WERI-Rb-1 (cell line): Measurements from ENCODE around the gene OR51A7.

Source experiments
- DNase-seq: peaks from one replicate; pipeline ENCODE4 v3.0.0-alpha.2; 2020
- H3K27ac ChIP-seq: fragments of 250-450 bp; sonication (Bioruptor Pico); 2 replicates; pipeline ENCODE4 v1.5.1; 2020; ENCODE audit warnings: mild to moderate bottlenecking, moderate library complexity
- H3K27me3 ChIP-seq: fragments of 250-450 bp; sonication (Bioruptor Pico); 2 replicates; pipeline ENCODE4 v1.5.1; 2021; ENCODE audit warnings: mild to moderate bottlenecking, low read depth, moderate library complexity; ENCODE audit not compliant: insufficient read depth, severe bottlenecking
- H3K36me3 ChIP-seq: fragments of 250-450 bp; sonication (Bioruptor Pico); 2 replicates; pipeline ENCODE4 v1.5.1; 2020; ENCODE audit warnings: mild to moderate bottlenecking, moderate library complexity
- H3K4me3 ChIP-seq: 2 replicates; pipeline ENCODE4 v1.5.1; 2011; ENCODE audit warnings: low read depth, mild to moderate bottlenecking, control low read depth, low read length
- H3K9me3 ChIP-seq: fragments of 250-450 bp; sonication (Bioruptor Pico); 2 replicates; pipeline ENCODE4 v1.5.1; 2021; ENCODE audit warnings: mild to moderate bottlenecking, moderate library complexity; ENCODE audit not compliant: severe bottlenecking
- CTCF ChIP-seq: IDR thresholded peaks from 2 replicates; pipeline ENCODE4 v1.5.1; 2011; ENCODE audit warnings: low read depth, mild to moderate bottlenecking, control low read depth, inconsistent platforms, low read length

Gene OR51A7

GRCh38 chr11:4881860-4882500 is 21.6 kb upstream of the OR51A7 start, which contains the start of gene OR51T1:
TSS of gene OR51T1 (plus strand) at chr11:4881900. CDS start at chr11:4881900, 0 bp downstream.
- no peak for DNase-seq
- H3K27ac ChIP-seq, result no peak within 1 kb of the TSS
- H3K9me3 ChIP-seq, result no peaks in the 10 kb centered on the region
- H3K27me3 ChIP-seq, result peaks cover 38% of the 10 kb centered on the region
- no peak for TF ChIP-seq CTCF
- H3K4me3 ChIP-seq, result no peak within 1 kb of the TSS
- no peaks in the 10 kb centered on the region for H3K36me3 ChIP-seq

- no peak overlapping the region for H3K27ac ChIP-seq
- H3K27me3 ChIP-seq, result peaks cover 39% of the 10 kb centered on the region
- no peaks in the 10 kb centered on the region for H3K36me3 ChIP-seq
- no peak for DNase-seq
- no peaks in the 10 kb centered on the region for H3K9me3 ChIP-seq
- no peak overlapping the region for H3K4me3 ChIP-seq
- no peak for TF ChIP-seq CTCF
Measured at GRCh38 chr11:4882543-4882942, 21.0 kb upstream of the OR51A7 start.

GRCh38 chr11:4884361-4884760 is 19.2 kb upstream of the OR51A7 start:
- no peaks in the 10 kb centered on the region for H3K36me3 ChIP-seq
- no peak for TF ChIP-seq CTCF
- no peak overlapping the region for H3K4me3 ChIP-seq

GRCh38 chr11:4886186-4886585 is 17.4 kb upstream of the OR51A7 start:
- H3K9me3 ChIP-seq, result no peaks in the 10 kb centered on the region
- no peak for TF ChIP-seq CTCF
- no peaks in the 10 kb centered on the region for H3K36me3 ChIP-seq

More at GRCh38 chr11:4884361-4884760, 19.2 kb upstream of the OR51A7 start:
- H3K9me3 ChIP-seq, result no peaks in the 10 kb centered on the region
- DNase-seq, result no peak
- H3K27ac ChIP-seq, result no peak overlapping the region
- peaks cover 44% of the 10 kb centered on the region for H3K27me3 ChIP-seq

GRCh38 chr11:4887591-4887990 is 16.0 kb upstream of the OR51A7 start:
- Histone ChIP-seq H3K27me3 (peaks cover 25% of the 10 kb centered on the region), H3K27ac (no peak overlapping the region), H3K4me3 (no peak overlapping the region), H3K36me3 (no peaks in the 10 kb centered on the region), H3K9me3 (no peaks in the 10 kb centered on the region)
- TF ChIP-seq CTCF, result no peak
- no peak for DNase-seq

More at GRCh38 chr11:4886186-4886585, 17.4 kb upstream of the OR51A7 start:
- Histone ChIP-seq H3K27me3 (peaks cover 35% of the 10 kb centered on the region), H3K4me3 (no peak overlapping the region), H3K27ac (no peak overlapping the region)
- DNase-seq, result no peak

GRCh38 chr11:4890279-4890678 is 13.3 kb upstream of the OR51A7 start:
- Histone ChIP-seq H3K27me3 (peaks cover 36% of the 10 kb centered on the region), H3K27ac (no peak overlapping the region), H3K36me3 (no peaks in the 10 kb centered on the region), H3K4me3 (no peak overlapping the region), H3K9me3 (no peaks in the 10 kb centered on the region)
- DNase-seq, result no peak
- no peak for TF ChIP-seq CTCF
